Karpas-422 (cell line): ENCODE results near the gene FGF12. TPM values are rescaled to one million over a fixed set of nuclear protein-coding genes. Genes with fewer than 3 reads are reported as not detected.
"Not testable (repeated sequence)": the region's sequence is repeated elsewhere in the genome, so short reads cannot be mapped to it uniquely, and the experiment has no call there.

Experiments
- DNase-seq: peaks from one replicate; pipeline ENCODE4 v3.0.0-alpha.2; 2015
- H2AFZ ChIP-seq: fragments of 200-600 bp; sonication (generic); 2 replicates; pipeline ENCODE4 v1.6.1; 2014; ENCODE audit warnings: antibody characterized with exemption, low read length, mixed read lengths
- H3K27ac ChIP-seq: fragments of 200-600 bp; sonication (generic); 2 replicates; pipeline ENCODE4 v1.5.1; 2014; ENCODE audit warnings: mild to moderate bottlenecking, low read length, moderate library complexity
- H3K27me3 ChIP-seq: fragments of 200-600 bp; sonication (generic); 2 replicates; pipeline ENCODE4 v1.6.1; 2014; ENCODE audit warnings: low read length, mixed read lengths
- H3K36me3 ChIP-seq: fragments of 200-600 bp; sonication (generic); 2 replicates; pipeline ENCODE4 v1.6.1; 2014; ENCODE audit warnings: low read length, mixed read lengths; ENCODE audit not compliant: insufficient read depth
- H3K4me1 ChIP-seq: fragments of 200-600 bp; sonication (generic); 2 replicates; pipeline ENCODE4 v1.6.1; 2014; ENCODE audit warnings: mild to moderate bottlenecking, low read length, mixed read lengths
- H3K4me2 ChIP-seq: fragments of 200-600 bp; sonication (generic); 2 replicates; pipeline ENCODE4 v1.6.1; 2014; ENCODE audit warnings: low read length, low read depth, mild to moderate bottlenecking; ENCODE audit not compliant: poor library complexity, severe bottlenecking
- H3K4me3 ChIP-seq: fragments of 200-600 bp; sonication (generic); 2 replicates; pipeline ENCODE4 v1.5.1; 2014; ENCODE audit warnings: mild to moderate bottlenecking, antibody characterized with exemption, low read length, mixed read lengths
- H3K79me2 ChIP-seq: fragments of 200-600 bp; sonication (generic); 2 replicates; pipeline ENCODE4 v1.6.1; 2014; ENCODE audit warnings: mild to moderate bottlenecking, low read length, mixed read lengths
- H3K9ac ChIP-seq: fragments of 200-600 bp; sonication (generic); 2 replicates; pipeline ENCODE4 v1.6.0; 2014; ENCODE audit warnings: low read length
- H3K9me2 ChIP-seq: fragments of 200-600 bp; sonication (generic), shearing (Covaris generic); replicated peaks from 2 replicates; pipeline ENCODE4 v1.6.0; 2014; ENCODE audit warnings: mild to moderate bottlenecking, low read length, moderate library complexity; ENCODE audit not compliant: insufficient read depth
- H3K9me3 ChIP-seq: fragments of 300-700, 200-600 bp; sonication (generic); 2 replicates; pipeline ENCODE4 v1.6.1; 2014; ENCODE audit warnings: low read length, mixed read lengths
- H4K20me1 ChIP-seq: fragments of 200-600 bp; sonication (generic); 2 replicates; pipeline ENCODE4 v1.6.1; 2014; ENCODE audit warnings: mild to moderate bottlenecking, antibody characterized with exemption, low read length, low read depth; ENCODE audit not compliant: insufficient read depth
- total RNA-seq: library from RNA; depleted of rRNA; stranded (reverse); fragments of >200 nt; shearing (Covaris generic); gene quantifications from 2 replicates; pipeline ENCODE4 v1.2.3, GENCODE V29; 2014; ENCODE audit warnings: low replicate concordance

The FGF12 gene
- total RNA-seq, 1 experiment from 2014 or later, result not detected

GRCh38 chr3:192597913-192598312, 129.4 kb downstream of the FGF12 start:
- Histone ChIP-seq H3K9ac (no peak overlapping the region), H3K79me2 (no peaks in the 10 kb centered on the region), H3K27ac (no peak overlapping the region), H2AFZ (no peak overlapping the region), H3K36me3 (no peaks in the 10 kb centered on the region), H3K9me2 (no peaks in the 10 kb centered on the region), H3K4me2 (no peak overlapping the region), H4K20me1 (no peaks in the 10 kb centered on the region), H3K4me3 (no peak overlapping the region), H3K27me3 (no peaks in the 10 kb centered on the region), H3K4me1 (no peaks in the 10 kb centered on the region), H3K9me3 (no peaks in the 10 kb centered on the region)
- DNase-seq, result no peak

- H3K36me3 ChIP-seq, result no peaks in the 10 kb centered on the region
- H3K27ac ChIP-seq, result no peak overlapping the region
- H3K9me2 ChIP-seq, result no peaks in the 10 kb centered on the region
- no peak overlapping the region for H3K9ac ChIP-seq
- H3K4me1 ChIP-seq, result no peaks in the 10 kb centered on the region
- H2AFZ ChIP-seq, result no peak overlapping the region
- no peaks in the 10 kb centered on the region for H4K20me1 ChIP-seq
- H3K9me3 ChIP-seq, result no peaks in the 10 kb centered on the region
- H3K4me3 ChIP-seq, result no peak overlapping the region
- no peak overlapping the region for H3K4me2 ChIP-seq
- DNase-seq, result no peak
- H3K79me2 ChIP-seq, result no peaks in the 10 kb centered on the region
- no peaks in the 10 kb centered on the region for H3K27me3 ChIP-seq
These were observed 129.8 kb downstream of the FGF12 start for GRCh38 chr3:192597506-192597905.

- H3K4me3 ChIP-seq, result no peak overlapping the region
These were observed 148.6 kb downstream of the FGF12 start for GRCh38 chr3:192578729-192579128.

GRCh38 chr3:192577811-192578210, 149.5 kb downstream of the FGF12 start:
- H3K36me3 ChIP-seq, result no peaks in the 10 kb centered on the region
- no peaks in the 10 kb centered on the region for H3K9me2 ChIP-seq
- H3K4me2 ChIP-seq, result no peak overlapping the region
- H3K4me1 ChIP-seq, result no peaks in the 10 kb centered on the region
- H3K79me2 ChIP-seq, result no peaks in the 10 kb centered on the region
- H4K20me1 ChIP-seq, result no peaks in the 10 kb centered on the region
- DNase-seq, result peak; percentile 36
- H3K27me3 ChIP-seq, result no peaks in the 10 kb centered on the region
- no peaks in the 10 kb centered on the region for H3K9me3 ChIP-seq
- H3K4me3 ChIP-seq, result no peak overlapping the region
- no peak overlapping the region for H3K9ac ChIP-seq
- H2AFZ ChIP-seq, result no peak overlapping the region
- no peak overlapping the region for H3K27ac ChIP-seq

More at GRCh38 chr3:192578729-192579128, 148.6 kb downstream of the FGF12 start:
- Histone ChIP-seq H3K9me3 (no peaks in the 10 kb centered on the region), H2AFZ (no peak overlapping the region), H3K4me2 (no peak overlapping the region), H3K4me1 (no peaks in the 10 kb centered on the region), H3K36me3 (no peaks in the 10 kb centered on the region), H3K79me2 (no peaks in the 10 kb centered on the region), H3K27ac (no peak overlapping the region), H3K27me3 (no peaks in the 10 kb centered on the region), H3K9me2 (no peaks in the 10 kb centered on the region), H4K20me1 (no peaks in the 10 kb centered on the region), H3K9ac (no peak overlapping the region)
- DNase-seq, result peak; percentile 27

GRCh38 chr3:192577271-192577670, 150.1 kb downstream of the FGF12 start:
- Histone ChIP-seq H3K9me2 (no peaks in the 10 kb centered on the region), H3K27ac (no peak overlapping the region), H3K9me3 (no peaks in the 10 kb centered on the region), H3K36me3 (no peaks in the 10 kb centered on the region), H2AFZ (no peak overlapping the region), H3K4me1 (no peaks in the 10 kb centered on the region), H4K20me1 (no peaks in the 10 kb centered on the region), H3K27me3 (no peaks in the 10 kb centered on the region), H3K79me2 (no peaks in the 10 kb centered on the region), H3K9ac (no peak overlapping the region), H3K4me3 (no peak overlapping the region), H3K4me2 (no peak overlapping the region)
- DNase-seq, result peak; percentile 22

GRCh38 chr3:192576704-192577103, 150.6 kb downstream of the FGF12 start:
- H3K9me3 ChIP-seq, H3K9ac ChIP-seq, H3K36me3 ChIP-seq, H3K4me2 ChIP-seq, DNase-seq, H3K4me1 ChIP-seq, H3K79me2 ChIP-seq, H4K20me1 ChIP-seq, H3K27ac ChIP-seq, H3K27me3 ChIP-seq, H2AFZ ChIP-seq, H3K9me2 ChIP-seq, H3K4me3 ChIP-seq: not testable (repeated sequence)

- no peak overlapping the region for H3K4me3 ChIP-seq
- H3K27me3 ChIP-seq, result no peaks in the 10 kb centered on the region
- DNase-seq, result no peak
- no peaks in the 10 kb centered on the region for H3K9me2 ChIP-seq
- H3K4me1 ChIP-seq, result no peaks in the 10 kb centered on the region
- no peaks in the 10 kb centered on the region for H3K36me3 ChIP-seq
- H2AFZ ChIP-seq, result no peak overlapping the region
- no peaks in the 10 kb centered on the region for H3K79me2 ChIP-seq
- H3K9me3 ChIP-seq, result no peaks in the 10 kb centered on the region
- no peaks in the 10 kb centered on the region for H4K20me1 ChIP-seq
- no peak overlapping the region for H3K4me2 ChIP-seq
- H3K9ac ChIP-seq, result no peak overlapping the region
- no peak overlapping the region for H3K27ac ChIP-seq
These were observed 151.3 kb downstream of the FGF12 start for GRCh38 chr3:192575879-192576506.

- Histone ChIP-seq H3K4me2 (no peak overlapping the region), H3K9me2 (no peaks in the 10 kb centered on the region), H3K27ac (no peak overlapping the region), H3K4me3 (no peak overlapping the region), H3K36me3 (no peaks in the 10 kb centered on the region), H3K4me1 (no peaks in the 10 kb centered on the region), H4K20me1 (no peaks in the 10 kb centered on the region), H3K27me3 (no peaks in the 10 kb centered on the region), H3K9me3 (no peaks in the 10 kb centered on the region), H3K9ac (no peak overlapping the region), H2AFZ (no peak overlapping the region), H3K79me2 (no peaks in the 10 kb centered on the region)
- no peak for DNase-seq
These were observed 154.1 kb downstream of the FGF12 start for GRCh38 chr3:192573240-192573639.
